GM18873 (cell line): ENCODE results near the gene NPPB.

ENCODE experiments used
- ATAC-seq: cut with Tn5 transposase; IDR thresholded peaks from one replicate; pipeline ENCODE4 v1.9.1; 2021; ENCODE audit warnings: mild to moderate bottlenecking, moderate library complexity, moderate number of reproducible peaks; ENCODE audit not compliant: unreplicated experiment, low FRiP score

Gene NPPB

DNA sequence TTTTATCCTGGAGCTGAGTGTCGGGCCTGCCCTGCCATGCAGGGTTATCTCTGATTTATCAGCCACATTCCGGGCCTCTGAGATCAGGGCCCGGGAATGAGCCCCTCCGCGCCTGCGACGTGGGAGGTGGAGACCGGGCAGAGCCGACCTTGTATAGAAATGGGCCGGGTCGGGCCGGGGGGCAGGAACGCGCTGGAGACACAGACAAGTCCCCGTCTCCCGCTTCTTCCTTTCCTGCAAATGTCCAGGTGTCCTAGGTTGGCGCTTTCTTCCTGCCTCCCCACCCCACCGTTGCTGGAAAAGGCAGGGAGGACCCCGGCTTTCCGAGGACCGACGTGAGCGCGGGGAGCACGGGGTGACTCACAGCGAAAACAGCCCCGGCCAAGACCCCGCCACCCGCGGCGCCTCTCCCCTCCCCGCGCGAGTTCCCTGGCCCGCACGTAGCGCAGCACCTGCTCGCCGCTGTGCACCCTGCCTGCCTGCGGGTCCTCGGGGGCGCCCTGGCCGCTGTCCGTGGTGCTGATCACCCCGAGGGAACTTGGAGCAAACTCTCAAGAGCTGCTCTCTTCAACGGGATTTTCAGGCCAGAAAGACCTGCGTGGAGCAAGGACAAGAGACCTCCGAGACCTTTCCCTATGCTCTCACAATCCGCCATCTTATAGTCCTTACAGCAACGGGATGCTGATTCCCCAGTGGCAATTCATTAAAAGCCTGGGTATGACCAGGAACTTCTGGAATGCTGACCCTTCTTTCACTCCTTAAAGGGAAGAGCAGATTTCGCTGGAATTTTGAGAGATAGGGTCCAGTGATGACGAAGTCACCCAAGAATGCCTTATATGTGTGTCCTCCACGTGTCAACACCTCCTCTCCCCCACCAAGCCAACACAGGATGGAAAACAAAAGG, 475 bp upstream of the NPPB start:
- no peak for ATAC-seq

DNA sequence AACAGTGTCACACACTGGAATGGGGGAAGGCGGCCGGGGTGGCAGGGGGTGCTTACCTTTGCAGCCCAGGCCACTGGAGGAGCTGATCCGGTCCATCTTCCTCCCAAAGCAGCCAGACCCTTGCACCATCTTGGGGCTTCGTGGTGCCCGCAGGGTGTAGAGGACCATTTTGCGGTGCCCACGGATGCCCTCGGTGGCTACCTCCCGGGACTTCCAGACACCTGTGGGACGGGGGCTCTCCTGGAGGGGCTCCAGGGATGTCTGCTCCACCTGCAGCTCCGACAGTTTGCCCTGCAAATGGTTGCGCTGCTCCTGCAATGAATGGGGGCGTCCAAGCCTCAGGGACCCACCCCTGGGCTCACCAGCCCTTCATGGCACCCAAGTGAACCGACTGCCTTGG, 587 bp downstream of the NPPB start:
- no peak for ATAC-seq

DNA sequence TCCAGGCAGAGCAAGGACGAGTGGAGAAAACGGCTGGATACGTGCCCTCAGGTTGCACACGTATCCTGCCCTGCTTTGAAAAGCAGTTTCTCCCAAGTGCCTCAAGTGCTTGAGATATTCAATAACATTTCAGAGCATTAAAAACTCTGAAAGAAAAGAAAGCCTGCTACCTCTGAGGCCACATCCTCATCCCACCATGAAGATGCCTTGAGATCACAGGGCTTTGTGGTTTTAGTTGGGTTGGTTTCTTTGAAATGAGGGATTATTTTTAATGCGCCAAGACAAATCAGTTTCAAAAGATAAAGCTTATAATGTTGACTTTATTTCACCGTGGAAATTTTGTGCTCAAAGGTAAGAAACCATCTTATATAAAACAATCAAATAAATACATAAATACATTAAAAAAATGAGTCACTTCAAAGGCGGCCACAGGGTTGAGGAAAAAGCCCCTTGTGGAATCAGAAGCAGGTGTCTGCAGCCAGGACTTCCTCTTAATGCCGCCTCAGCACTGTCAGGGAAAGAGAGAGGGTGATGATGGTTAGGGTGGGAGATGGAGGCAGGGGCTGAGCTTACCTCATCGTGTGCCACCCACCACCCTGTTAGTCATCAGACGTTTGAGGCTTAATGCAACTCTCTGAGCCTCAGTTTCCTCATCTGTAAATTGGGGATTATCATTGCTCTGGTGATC, 1.4 kb downstream of the NPPB start:
- ATAC-seq, result no peak

DNA sequence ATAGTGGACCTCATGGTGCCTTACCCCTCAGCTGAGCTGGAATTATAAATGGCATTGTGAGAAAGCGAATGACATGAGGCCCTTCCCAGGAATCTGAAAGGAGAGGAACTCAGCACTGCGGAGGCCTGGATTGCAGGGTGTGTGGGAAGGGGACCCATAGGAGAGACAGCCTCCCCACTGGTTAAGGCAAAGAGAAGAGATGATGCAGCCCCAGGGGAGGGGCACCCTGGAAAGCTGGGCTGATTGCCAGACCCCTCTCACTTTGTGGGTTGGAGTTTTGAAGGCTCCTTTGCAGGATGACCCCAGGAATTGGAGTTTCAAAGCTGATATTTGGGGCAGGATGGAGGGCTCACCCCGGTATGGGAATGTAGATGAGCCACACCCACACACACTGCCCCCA, 2.0 kb downstream of the NPPB start:
- no peak for ATAC-seq

DNA sequence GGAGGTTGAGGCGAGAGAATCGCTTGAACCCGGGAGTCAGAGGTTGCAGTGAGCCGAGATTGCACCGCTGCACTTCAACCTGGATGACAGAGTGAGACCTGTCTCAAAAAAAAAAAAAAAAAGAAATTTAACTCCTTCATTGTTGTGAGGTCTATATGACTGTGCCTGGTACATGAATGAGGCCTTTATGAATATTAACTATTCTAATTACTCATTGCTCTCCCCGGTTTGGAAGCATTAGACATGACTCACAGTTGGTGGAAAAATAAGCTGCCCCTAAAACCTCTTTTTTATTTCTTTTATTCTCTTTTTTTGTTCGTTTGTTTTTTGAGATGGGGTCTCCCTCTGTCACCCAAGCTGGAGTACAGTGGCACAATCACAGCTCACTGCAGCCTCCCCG, 3.3 kb downstream of the NPPB start:
- no peak for ATAC-seq

DNA sequence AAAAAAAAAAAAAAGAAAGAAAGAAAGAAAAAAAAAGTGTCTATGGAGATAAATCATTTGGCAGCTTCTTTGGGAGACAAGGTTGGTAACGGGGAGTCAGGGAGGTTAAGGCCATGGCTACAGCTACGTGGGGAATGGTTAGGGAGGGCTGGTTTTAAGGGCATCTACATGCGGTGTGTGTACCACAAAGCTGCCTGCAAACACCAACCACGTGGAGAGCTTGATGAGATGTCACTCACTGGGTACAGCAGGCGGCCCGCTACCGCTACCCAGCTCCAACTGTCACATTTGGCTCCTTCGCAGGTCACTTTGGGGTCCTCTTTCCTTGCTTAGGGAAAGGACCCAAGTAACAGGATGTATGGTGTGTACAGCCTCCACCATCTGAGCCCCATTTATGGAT, 4.2 kb downstream of the NPPB start:
- ATAC-seq, result no peak

DNA sequence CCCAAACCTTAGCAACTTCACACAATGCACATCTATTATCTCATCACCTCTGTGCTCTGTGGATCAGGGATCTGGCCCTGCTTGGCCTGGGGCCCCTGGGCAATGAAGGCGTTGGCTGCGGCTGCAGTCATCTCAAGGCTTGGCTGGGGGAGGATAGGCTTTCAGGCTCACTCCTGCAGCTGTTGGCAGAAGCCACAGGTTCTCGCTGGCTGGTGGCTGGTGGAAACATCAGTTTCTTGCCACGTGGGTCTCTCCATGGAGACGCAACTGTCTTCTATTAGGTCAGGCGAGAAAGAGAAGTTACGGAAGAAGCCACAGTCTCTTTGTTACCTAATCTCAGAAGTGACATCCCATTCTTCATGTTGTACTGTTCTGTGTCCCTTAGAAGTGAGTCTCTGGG, 7.6 kb downstream of the NPPB start:
- ATAC-seq, result no peak

DNA sequence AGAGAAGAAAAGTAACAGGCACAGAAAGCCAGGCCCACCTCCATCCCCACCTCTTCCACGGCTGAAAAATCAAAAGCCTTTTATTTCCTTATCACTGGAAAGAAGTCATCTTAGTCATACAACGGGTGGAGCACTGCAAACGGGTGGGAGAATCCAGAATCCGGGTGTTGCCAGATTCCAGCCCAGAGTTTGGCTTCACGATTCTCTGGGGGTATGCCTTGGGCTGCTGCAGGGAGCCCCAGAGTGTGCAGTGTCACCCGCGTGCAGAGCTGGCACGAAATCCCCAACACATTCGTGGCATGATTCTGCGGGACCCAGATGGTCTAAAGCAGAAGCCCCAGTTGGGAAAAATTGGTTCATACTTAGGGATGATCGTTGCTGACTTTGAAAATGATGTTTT, 8.6 kb downstream of the NPPB start:
- no peak for ATAC-seq

DNA sequence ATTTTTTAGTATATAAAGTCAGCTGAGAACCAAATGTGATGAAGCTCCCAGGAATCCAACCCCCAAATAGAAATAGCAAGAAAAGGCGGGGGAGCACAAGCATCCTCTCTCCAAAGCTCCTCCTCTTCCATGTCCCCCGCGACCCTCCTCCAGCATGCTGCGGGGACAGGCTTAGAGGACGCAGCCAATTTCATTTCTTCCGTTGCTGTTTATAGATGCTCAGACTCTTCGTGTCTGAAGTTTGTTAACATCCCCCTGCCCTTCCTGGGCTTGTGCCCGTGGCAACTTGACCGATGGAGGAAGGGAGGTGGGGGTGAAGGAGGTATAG, 10.4 kb downstream of the NPPB start:
- ATAC-seq, result no peak

DNA sequence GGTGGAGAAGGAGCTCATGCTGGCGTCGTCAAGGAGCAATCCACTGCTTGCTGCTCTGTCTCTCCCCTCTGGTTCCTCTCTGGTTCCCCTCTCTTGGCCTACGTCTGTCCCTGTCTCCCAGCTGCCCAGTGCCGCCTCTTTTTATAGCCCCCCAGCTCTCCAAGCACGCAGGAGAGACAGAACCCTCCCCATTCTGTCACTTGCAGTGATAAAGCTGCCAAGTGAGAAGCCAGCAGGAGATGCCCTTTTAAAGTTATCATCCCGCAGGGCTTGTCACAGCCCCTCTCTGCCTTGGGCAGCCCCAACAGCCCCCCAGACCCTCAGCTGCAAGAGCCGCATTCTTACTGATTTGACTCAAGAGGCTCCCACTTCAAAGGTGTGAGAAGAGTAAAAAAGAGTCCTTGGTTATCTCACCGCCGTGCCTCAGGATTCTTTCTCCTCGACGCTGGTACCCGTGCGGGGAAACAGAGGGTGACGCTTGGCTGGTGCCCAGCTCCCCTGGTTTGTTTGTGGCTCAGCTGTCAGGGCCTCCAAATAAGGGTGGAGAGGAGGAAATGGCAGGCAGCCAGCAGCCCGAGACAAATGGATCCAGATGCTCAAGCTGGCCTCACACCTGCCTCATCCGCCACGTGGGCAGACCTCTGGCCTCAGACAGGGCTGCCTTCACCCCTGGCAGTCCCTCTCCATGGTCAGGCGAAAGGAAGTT, 10.9 kb downstream of the NPPB start, which contains the start of gene NPPA:
TSS of gene NPPA (minus strand) at position 117 of the 706 bp plus-strand sequence. CDS start at position 18, 99 bp downstream.
- no peak for ATAC-seq

DNA sequence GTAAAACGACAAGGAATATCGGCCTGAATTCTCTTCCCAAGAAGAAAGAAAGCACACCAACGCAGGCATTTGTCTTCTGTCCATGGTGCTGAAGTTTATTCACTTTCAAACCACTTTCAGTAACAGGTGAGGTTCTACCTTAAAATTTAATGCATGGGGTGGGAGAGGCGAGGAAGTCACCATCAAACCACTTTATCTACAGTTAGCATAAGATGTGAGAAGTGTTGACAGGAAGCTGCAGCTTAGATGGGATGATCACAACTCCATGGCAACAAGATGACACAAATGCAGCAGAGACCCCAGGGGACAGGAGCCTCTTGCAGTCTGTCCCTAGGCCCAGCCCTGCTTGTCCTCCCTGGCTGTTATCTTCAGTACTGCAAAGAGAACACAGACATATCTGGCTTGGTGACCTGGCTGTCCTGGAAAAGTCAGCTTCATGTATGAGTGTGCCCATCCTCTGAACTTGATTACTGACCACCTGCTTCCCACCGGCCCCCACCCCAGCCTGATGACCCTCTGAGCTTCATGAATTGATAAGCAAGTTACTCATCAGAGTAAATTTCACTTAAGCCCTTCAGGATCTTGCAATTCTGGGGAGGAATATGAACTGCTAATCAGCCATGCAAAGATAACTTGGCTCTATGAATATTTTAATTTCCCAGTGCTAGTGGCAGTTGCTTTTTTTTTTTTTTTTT, 13.0 kb downstream of the NPPB start:
- no peak for ATAC-seq

DNA sequence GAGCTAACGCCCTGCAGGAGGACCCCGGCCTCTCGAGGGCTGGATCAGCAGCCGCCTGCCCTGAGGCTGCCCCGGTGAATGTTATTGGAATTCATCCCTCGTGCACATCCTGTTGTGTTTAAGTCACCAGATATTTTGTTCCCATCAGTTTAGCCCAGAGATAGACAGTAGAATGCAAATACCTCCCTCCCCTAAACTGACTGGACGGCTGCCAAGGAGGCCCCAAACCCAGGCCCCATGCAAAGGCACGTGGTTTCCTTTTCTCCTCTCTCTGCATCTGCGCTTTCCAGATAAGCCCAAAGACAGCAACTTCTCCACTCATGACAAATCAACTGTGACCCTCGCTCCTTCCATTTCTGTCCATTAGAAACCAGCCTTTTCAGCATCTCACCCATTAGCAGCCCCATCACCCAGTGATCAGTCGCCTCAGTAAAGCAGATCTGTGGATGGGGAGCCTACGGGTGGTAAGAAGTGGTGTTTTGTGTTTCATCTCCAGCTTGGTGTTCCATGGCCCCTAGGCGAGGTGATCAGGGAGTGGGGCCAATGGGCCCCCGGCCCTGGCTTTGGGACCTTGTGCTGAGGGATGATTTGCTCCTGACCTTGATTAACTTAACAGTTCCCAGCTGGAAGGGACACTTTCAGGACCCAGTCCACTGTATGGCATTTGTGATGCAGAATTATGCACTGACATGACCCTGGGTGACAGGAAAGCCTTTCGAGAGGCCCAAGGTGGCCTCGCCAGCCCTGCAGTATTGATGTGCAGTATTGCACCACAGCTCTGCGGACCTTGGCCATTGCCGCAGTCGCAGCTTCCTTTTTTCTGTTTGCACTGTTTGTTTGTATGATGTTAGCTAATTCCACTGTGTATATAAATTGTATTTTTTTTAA, 16.3 kb downstream of the NPPB start:
- ATAC-seq, result no peak

DNA sequence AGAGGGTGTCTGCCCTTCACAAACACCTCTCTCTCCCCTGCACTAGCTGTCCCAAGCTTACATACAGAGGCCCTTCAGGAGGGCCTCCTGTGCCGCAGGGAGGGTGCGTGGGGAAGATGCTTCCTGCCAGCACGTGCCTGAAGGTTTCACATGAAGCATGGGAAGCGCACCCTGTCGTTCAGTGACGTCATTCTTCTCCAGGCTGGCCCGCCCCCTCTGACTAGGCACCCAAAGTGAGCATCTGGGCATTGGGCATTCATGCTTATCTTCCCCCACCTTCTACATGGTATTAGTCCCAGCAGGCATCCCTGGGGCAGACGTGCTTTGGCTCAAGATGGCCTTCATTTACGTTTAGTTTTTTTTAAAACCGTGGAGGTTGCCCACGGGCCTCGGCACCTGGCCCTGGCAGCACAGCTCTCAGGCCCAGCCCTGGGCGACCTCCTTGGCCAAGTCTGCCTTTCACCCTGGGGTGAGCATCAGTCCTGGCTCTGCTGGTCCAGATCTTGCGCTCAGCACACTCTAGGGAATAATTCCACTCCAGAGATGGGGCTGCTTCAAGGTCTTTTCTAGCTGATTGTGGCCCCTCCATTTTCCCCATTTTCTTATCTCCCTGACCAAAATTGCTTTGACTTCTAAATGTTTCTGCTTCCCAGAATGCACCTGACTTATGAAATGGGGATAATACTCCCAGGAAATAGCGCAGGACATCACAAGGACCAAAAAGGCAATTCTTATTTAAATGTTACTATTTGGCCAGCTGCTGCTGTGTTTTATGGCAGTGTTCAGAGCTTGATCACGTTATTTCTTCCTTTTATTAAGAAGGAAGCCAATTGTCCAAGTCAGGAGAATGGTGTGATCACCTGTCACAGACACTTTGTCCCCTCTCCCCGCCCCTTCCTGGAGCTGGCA, 17.2 kb downstream of the NPPB start:
- no peak for ATAC-seq

DNA sequence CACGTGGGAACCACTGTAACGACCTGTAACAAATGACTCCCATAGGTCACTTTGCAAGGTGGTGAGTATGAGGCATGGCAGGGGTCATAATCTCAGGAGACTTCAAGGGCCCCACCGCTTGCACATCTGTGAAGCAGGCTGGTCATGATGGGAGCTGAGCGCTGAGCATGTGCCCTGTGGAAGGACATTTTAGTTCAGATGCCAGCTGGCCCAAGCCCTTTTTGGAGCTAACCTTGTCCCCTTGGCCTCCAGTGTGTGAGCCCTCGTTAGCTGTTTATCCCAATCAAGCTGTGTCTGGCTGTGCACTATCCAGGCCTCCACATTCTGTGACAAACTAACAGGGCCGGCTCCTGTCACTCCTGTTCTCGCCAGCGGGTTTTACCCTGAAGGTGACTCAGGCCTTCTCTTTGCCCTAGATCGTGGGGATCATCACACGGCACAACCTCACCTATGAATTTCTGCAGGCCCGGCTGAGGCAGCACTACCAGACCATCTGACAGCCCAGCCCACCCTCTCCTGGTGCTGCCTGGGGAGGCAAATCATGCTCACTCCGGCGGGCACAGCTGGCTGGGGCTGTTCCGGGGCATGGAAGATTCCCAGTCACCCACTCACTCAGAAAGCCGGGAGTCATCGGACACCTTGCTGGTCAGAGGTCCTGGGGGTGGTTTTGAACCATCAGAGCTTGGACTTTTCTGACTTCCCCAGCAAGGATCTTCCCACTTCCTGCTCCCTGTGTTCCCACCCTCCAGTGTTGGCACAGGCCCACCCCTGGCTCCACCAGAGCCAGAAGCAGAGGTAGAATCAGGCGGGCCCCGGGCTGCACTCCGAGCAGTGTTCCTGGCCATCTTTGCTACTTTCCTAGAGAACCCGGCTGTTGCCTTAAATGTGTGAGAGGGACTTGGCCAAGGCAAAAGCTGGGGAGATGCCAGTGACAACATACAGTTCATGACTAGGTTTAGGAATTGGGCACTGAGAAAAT, 18.7 kb downstream of the NPPB start:
- no peak for ATAC-seq

DNA sequence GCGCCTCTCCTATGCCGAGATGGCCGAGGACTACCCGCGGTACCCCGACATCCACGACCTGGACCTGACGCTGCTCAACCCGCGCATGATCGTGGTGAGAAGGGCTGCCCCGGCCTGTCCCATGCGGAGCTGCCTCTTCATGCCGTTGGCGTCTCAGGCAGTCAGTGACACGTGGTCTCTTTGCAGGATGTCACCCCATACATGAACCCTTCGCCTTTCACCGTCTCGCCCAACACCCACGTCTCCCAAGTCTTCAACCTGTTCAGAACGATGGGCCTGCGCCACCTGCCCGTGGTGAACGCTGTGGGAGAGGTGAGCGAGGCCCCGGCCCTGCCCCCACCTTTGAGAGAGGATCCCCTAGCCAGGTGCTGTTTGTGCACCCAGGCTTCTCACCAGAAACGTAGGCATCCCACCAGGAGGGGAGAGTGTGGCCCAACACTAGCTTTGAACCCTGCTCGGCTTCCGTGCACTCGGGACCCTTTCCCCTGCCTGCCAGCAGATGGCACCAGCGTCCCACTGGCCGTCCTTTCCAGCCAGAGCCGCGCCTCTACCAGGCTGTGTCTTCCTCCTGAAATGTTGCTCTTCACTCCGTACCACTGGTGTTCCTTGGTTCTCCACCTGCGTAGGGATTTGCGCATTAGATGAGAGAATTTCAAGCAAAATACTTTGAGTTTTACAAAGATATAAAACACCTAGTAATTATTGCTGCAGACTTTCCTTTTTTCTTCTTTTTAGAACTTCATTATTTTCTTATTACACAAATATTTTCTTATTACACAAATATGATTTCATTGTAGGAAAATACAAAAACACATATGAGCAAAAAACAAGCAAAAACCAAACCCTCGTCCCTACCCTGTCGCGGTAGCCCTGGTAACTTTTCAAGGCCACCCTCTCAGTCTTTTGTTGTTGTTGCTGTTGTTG, 20.1 kb downstream of the NPPB start:
- ATAC-seq, result no peak

DNA sequence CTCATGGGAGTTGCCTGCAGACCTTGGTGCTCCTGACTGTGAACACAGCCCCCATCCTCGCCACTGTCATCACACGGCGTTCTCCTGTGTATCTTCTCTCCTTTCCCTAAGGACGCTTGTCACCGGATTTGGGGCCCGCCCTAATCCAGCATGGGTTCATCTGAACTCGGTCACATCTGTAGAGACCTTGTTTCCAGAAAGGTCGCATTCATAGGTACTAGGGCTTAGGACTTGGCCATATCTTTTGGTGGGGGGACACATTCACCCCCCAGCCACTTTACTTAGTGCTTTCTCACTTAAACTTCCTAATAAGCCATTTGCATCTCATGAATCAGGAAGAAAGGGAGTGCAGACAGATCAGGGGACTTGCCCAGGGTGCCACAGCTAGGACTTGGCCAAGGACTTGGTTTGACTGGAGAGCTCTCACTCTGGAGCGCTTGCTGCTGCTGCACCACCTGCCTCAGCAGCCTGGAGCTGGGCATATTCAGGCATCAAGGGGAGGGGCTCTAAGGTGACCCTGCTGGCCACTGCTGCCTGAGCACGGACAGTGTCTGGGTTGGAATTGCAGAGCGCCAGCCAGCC, 20.9 kb downstream of the NPPB start:
- no peak for ATAC-seq
